ENCODE results near the gene SMARCB1.

Gene SMARCB1

DNA sequence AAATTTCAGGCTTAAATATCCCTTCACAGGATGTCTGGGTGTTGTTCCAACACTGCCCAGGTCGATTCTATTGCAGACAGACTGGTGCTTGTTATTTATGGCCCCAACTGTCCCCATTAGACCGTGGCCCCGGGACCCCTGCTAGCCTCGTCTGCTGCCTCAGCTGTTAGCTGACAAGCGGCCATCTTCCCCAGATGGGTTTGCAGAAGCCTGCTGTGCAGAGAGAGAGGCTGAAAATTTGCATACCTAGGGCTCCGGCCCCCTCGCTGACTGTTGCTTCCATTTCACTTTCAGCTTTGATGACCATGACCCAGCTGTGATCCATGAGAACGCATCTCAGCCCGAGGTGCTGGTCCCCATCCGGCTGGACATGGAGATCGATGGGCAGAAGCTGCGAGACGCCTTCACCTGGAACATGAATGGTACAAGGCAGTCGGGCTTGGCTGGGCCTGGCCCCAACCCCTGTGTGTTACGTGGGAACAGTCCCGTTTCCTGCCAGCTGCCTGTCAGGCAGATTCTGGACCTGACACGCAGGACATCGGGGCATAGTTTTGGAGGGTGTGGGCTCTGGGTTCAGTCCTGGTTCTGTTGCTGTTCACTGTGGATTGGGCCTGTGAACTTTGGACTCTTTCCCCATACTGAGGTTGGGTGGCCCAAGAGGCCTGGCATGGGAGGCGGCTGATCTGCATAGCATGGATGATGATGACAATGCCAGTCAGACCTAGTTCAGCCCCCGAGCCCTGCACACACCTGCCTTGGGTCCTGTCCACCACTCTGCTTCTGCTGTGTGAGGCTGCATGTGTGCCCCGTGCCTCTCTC, 16.4 kb downstream of the SMARCB1 start:
- ATAC-seq (no peak), DNase-seq (no peak)

- DNase-seq (no peak), ATAC-seq (no peak)
Measured at GRCh38 chr22:23804781-23805291, 18.1 kb downstream of the SMARCB1 start.

GRCh38 chr22:23806837-23807236, 20.1 kb downstream of the SMARCB1 start:
- ATAC-seq: no peak
- DNase-seq: no peak

DNA sequence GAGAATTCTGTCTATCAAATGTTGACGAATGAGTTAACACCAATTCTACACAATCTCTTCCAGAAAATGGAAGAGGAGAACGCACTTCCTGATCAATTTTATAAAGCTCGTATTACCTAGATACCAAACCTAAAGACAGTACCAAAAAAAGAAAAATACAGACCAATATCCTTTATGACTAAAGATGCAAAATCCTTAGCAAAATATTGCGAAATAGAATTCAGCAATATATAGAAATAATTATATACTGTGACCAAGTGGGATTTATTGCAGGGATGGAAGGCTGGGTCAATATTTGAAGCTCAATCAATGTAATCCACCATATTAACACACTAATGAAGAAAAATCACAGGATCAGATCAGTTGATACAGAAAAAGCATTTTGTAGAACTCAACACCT, 25.6 kb downstream of the SMARCB1 start:
- DNase-seq: no peak
- ATAC-seq: no peak

DNA sequence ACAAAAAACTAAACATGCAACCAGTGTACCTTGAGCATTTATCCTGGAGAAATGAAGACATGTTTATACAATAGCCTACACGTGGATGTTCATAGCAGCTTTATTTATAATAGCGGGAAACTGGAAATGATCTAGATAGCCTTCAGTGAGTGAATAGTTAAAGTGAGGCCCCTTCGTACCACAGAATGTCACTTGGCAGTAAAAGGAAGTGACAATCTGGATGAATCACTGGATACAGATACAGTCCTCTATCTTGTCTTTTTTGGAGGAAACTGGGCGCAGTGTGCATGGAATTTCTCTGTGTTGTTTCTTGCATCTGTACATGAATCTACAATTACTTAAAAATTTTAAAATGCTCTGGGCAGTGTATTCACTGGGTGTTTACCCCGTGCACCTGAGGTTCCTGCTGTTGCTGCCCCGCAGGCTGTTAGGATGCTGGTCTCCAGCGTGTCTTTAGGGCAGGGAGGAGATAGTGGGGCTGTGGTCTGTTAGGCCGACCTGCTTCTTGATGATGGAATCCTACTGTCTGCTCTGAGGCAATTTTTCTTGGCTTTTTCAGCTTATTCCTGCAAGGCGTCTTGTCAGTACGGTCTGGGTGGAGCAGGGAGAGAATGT, 28.9 kb downstream of the SMARCB1 start:
- ATAC-seq: no peak
- no peak for DNase-seq

DNA sequence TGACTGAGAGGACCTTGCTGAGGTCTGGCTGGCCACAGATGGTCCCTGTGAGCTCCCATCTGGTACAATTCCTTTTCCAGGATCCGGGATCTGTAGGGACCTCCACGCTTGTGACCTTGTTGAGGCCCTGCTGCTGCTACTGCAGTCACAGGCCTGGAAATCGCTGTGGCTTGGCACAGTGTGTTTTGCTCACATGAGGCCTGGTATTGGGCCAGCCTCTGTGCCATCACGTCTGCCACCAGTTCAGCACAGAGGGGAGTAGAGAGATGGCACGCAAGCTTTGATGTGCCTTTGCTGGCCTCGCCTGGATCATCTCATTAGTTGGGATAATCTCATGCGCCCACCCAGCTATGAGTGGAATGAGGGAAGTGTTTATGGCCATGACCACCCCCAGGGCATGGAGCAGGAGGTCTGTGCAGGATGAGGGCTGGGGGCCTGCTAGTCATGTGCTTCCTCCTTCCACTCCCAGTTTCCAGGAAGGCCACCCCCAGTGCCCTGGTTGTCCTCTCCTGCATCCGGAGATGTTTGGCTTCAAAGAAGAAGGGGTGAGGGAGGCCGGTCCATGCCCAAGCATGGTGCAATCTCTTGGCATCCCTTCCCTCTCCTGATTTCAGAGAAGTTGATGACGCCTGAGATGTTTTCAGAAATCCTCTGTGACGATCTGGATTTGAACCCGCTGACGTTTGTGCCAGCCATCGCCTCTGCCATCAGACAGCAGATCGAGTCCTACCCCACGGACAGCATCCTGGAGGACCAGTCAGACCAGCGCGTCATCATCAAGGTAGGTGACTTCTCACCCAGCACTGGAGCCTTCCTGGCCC, 29.6 kb downstream of the SMARCB1 start:
- DNase-seq (no peak), ATAC-seq (no peak)

GRCh38 chr22:23817146-23817545, 30.4 kb downstream of the SMARCB1 start:
- no peak for DNase-seq
- no peak for ATAC-seq

- DNase-seq: no peak
- ATAC-seq: no peak
Measured at GRCh38 chr22:23818541-23818940, 31.8 kb downstream of the SMARCB1 start.

- ATAC-seq (peak; percentile 41), DNase-seq (no peak)
Measured at GRCh38 chr22:23820748-23821211, 34.0 kb downstream of the SMARCB1 start.

DNA sequence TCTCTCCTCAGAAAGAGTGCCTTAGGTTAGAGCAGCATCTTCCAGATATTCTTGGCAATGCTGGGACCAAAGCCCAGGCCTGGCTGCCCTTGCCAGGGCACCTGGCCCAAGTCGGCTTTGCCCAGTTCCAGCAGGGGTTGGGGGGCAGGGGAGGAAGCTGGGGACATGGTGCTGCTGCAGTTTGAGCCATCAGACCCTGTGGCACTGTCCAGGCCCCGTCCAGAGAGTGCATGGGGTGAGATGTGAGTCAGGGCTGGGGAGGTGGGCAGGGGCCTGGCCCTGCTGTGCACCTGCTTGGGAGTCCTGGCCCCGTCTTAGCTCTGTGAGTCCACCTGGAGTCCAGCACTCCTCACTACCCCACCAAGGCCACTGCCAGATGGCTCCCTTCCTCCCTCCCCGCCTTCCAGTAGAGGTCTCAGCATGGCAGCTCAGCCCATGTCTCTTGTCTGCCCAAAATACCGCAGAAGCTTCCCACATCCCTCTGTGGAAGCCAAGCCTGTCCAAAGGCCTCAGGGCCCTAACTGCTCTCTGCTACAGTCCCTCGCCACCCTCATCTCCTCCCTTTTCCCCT, 35.4 kb downstream of the SMARCB1 start:
- no peak for ATAC-seq
- no peak for DNase-seq

GRCh38 chr22:23823331-23823791, 36.6 kb downstream of the SMARCB1 start:
- DNase-seq (no peak), ATAC-seq (no peak)

DNA sequence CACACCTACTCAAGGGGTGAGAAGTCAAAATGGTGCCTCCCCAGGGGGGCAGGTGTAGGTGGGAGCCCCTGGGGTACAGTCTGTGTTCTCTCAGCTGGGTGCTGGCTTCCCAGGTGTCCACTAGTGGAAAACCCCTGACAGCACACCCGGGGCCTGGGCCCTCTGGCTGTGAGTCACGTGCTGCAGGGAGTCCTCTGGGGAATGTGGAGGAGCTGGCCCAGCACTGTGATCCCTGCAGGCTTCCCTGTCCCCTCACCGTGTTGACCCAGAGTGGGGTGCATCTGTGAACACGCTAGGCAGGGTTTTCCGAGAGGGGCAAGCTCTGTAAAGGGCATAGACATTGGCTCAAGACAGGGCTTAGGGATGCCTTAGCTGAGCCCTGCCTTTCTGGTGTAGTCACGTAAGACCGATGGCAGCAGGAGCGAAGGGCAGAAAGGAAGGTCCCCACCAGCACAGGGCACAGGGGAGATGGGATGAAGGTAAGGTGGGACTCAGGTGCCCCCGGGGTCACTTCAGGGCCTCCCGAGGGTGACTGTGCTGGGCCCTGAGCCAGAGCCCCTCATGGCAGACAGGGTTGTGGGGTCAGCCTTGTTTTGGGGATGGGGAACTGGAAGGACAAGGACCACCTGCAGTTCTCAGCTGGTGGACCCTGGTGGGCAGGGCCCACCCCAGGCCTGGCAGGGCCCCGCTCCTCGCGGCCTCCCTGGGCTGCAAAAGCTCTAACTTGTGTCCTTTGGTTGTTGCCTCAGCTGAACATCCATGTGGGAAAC, 37.9 kb downstream of the SMARCB1 start:
- ATAC-seq (no peak), DNase-seq (no peak)

DNA sequence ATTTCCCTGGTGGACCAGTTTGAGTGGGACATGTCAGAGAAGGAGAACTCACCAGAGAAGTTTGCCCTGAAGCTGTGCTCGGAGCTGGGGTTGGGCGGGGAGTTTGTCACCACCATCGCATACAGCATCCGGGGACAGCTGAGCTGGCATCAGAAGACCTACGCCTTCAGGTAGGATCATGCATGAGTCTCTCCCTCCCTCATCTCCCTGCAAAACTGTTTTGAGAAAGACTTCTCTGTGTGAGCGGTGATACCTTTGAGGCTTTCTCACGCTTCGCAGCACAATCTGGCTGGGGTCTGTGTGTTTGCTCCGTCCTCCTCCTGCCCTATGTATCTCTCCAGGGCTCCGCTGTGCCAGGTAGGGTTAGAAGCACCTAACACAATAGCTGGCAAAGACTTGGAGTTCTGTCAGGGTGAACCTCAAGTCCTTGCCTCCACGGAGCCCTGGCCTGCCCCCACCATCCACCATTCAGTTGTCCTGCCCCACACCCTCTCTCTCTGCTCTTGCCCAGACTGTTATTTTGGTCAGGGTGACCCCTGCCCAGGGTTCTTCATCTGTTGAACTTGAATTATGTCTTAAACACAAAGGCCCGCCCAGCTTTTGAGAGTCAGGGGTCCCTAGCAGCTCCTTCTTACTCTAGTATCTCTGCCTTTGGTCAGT, 38.6 kb downstream of the SMARCB1 start:
- ATAC-seq: no peak
- no peak for DNase-seq

GRCh38 chr22:23826510-23827350, 40.0 kb downstream of the SMARCB1 start:
- DNase-seq (no peak), ATAC-seq (no peak)

DNA sequence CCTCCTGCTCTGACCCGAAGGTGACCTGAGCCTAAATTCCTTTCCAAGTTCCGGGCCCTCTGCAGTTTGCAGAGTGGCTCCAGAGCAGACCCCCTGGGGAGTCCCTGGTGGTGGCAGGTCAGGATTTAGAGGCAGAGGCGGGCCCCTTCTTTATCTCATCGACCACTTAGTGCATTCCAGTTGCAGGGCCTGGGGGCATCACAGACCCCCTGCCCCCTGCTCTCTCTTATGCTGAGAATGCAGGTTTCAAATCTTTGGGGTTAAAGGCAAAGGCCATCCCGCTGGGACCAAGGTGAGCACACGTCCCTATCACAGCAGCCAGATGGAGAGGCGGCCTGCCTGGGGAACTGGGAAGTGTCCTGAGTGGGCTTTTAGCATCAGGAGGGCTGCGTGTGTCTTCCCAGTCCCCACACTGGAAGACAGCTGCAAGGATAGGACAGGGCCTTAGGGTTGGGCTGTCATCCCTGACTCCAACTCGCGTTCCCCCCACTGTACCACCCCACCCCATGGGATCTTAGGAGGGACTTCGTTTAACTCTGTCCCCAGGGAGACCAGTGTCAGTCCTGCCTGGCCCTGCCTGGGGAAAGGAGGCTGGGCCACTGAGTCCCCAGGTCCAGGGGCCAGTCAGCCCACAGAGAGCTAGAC, 40.7 kb downstream of the SMARCB1 start:
- DNase-seq: no peak
- no peak for ATAC-seq

DNA sequence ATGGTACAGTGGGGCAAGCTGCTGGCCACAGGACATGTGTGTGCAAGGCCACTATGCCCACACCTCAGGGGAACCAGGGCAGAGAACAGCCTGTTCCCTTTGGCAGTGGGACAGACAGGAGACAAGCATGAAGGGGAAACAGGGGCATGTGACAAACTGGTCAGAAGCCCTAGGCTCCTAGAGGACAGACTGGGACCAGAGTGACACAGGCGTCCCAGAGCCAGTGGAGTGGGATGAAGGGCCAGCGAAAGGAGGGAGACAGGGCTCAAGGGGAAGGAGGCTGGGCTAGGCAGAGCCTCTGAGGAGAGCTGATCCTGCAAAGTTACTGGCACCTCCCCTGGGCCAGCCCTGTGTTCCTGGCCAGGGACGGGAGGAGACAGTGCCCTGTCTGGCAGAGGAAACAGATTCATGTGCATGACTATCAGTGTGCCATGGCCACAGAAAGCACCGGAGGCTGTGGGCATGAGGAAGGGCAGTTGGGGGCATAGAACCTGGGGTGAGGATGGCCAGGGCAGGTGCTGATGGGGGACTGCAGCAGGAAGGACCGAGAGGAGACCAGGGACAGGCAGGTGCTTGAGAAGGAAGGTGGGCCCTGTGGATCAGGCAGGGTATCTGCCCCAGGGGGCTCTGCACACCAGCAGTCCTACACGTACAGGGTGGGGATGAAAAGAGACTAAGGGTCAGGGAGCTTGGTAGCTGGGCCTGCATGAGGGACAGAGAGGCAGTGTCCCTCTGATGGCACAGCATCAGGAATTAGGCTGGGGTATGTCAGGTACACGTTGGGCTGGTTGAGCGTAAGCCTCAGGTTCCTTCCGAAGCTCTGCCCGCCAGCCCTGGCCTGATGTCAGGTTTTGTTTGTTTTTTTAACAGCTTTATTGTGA, 42.3 kb downstream of the SMARCB1 start:
- DNase-seq: no peak
- ATAC-seq: no peak

GRCh38 chr22:23829845-23830372, 43.1 kb downstream of the SMARCB1 start:
- ATAC-seq (no peak), DNase-seq (no peak)

- DNase-seq (no peak), ATAC-seq (no peak)
Measured at GRCh38 chr22:23831261-23831660, 44.5 kb downstream of the SMARCB1 start.
